ENCODE results near the gene KRT3. TPM values are rescaled to one million over a fixed set of nuclear protein-coding genes. Genes with fewer than 3 reads are reported as not detected.

The KRT3 gene
- not detected for polyA plus RNA-seq (ENCODE audit: insufficient read length in 4 of 4)

DNA sequence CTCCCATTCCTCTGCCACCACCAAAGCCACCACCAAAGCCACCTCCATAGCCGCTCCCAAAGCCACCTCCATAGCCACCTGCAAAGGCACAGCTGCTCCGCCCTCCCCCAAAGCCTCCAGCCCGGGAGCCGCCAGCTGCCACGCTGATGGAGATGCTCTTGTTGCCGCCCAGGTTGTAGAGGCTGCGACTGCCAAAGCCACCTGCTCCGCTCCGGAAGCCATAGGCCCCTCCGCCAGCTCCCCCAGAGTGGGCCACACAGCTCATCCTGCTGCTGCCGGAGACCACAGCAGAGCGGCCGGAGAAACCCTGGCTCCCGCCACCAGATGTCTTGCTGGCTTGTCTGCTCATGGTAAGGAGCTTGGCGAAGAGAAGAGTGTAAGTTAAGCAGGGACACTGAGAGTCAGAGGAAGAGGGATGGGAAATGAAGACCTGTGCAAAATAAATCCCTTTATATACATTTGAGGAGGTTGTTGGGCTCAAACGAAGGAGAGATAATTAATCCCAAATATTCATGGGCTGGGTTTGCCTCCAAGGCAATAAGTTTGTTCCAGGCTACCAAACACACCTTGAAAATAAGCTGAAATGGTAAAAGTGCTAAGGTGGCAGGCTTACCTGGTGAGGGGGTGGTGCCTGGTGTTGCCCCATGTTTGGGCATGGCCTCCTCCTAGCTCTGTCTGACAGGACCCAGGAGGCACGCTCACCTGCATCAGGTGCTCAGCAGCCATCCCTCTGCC is at the start of gene KRT3:
TSS of gene KRT3 (minus strand) at position 424 of the 735 bp plus-strand sequence. CDS start at position 349, 75 bp downstream.
- DNase-seq (ENCODE audit: low read depth in 4 of 4, low spot score in 2 of 4), result no peak

DNA sequence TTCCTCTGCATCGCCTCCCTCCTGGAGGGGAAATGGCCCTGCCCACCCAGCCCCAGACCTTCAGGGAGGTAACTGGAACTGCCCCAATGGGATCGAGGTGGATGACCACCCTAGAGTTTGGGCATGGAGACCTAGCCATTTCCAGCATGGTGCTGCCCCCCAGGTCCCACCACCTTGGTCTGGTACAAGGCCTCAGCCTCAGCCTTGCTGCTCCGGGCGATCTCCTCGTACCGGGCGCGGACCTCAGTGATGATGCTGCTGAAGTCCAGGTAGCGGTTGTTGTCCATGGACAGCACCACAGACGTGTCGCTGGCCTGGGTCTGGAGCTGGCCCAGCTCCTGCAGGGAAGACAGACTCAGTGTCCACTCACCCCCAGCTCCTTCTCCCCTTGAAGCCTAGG is 48.5 kb upstream of the KRT3 start:
- DNase-seq (ENCODE audit: low read depth in 4 of 4, low spot score in 2 of 4), result no peak

DNA sequence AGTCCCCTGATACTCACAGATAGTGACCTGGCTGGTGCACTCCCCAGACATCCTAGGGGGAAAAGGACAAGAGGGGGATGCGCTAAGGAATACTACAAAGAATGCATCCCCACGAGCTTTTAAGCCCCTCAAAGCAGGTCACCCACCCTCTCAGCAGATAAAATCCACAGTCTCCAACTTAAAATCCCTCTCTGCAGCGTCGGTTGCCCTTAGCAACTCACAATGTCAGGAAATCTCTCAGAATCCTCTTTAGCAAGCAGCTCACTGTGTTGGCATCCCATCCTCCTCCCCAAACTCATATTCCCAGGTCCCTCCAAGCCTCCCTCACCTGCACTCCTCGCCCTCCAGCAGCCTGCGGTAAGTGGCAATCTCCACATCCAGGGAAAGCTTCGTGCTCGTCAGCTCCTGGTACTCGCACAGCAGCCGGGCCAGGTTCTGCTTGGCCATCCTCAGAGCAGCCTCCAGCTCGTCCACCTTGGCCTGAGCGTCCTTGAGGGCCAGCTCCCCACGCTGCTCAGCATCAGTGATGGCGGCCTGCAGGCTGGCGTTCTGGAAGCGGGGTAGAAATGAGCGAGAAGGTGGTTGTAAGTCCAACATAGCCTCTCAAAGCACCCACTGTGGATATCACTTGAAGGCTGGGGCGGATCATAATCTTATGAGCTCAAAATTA is 43.7 kb upstream of the KRT3 start:
- DNase-seq (ENCODE audit: low read depth in 4 of 4, low spot score in 2 of 4), result no peak

DNA sequence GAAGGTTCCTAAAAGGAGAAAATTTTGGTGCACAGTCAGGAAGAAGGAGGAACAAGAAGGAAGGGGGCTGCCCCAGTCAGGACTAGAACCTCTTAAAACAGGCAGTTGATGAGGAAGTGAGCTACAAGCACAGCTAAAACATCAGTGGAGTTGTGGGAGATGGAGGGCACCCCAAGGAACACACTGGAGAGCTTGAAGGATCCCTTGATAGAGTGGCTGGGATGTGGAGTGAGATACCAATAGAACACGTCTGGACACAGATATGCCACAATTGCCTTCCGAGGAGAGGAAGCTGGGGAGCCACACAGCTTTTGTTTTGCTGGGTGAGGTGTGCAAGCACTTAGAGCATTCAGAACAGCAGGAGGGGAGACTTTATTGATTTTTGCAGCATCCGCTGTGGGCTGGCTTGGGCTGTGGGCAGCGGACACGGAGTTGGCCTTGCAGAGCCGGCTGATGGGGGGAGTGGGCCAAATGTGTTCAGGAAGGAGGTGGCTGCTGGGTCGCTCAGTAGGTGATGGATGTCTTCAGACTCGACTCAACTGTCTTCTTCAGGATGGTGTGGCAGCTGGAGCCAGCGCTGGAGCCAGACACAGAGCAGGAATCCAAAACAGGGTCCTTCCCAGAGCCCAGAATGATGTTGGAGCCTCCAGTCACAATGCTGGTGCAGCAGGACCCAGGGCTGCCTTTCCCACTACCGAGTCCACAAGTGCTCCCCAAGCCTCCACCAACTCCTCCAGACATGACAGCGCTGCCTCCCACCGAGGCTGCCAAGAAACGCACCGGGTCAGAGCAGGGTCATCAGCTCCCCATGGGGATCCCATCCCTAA is 42.9 kb upstream of the KRT3 start:
- DNase-seq (ENCODE audit: low read depth in 4 of 4, low spot score in 2 of 4), result no peak

DNA sequence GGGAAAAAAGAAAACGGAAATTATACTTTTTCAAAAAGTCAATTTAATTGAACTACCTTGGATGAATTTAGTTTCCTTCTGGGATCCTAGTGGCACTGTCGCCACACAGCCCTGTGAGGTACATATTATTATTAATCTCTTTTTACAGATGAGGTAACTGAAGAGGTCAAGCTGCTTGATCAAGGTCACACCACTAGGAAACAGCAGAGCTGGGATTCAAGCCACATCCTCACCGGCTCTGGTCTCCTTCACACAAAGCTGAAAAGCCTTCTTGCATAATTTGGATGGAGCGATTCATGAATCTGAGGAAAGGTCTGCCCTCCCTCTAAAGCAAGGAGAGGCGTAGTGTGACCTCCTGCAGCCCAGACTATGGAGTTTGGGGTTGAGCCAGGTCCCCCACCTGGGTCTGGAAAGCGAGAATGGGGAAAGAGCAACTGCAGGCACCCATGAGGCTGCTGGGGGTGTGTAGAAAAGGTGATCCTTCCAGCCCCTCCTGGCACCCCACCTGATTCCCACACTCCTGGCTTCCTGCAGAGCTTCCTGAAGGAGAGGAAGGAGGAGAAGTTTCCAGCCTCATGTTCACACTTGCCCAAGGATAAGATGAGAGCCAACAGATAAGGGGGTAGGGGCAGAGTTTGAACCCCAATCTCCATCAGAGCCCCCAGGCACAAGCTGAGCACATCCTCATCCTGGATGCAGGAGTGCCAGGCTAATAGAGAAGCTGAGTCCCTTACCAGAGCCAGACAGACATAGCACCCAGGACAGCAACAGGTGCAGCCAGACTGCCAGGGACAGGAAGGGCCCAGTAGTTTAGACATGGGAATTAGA is 42.1 kb upstream of the KRT3 start:
- no peak for DNase-seq (ENCODE audit: low read depth in 4 of 4, low spot score in 2 of 4)

GRCh38 chr12:52837413-52837741 is 41.5 kb upstream of the KRT3 start:
- no peak for DNase-seq (ENCODE audit: low read depth in 4 of 4, low spot score in 2 of 4)

- DNase-seq (ENCODE audit: low read depth in 4 of 4, low spot score in 2 of 4), result no peak
These were observed 40.8 kb upstream of the KRT3 start for GRCh38 chr12:52836491-52837412.

DNA sequence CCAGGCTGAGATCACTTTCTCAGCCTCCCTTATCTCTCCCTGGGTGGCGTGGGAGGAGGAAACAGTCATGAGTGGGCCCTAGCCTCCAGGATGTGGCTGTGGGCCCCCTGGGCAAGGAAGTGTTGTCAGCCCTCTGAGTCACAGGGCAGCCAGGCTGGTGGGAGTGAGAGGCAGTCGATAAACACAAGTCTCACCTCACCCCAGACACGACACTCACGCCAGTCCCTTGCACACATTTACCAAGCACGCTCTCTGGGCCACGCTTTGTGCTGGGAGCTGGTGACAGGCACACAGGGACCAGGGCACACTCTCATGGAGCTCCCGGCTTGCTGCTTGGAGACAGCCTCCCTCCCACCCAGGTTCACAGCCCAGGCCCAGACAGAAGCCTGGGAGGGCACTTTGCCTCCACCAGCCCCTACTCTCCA is 40.1 kb upstream of the KRT3 start:
- no peak for DNase-seq (ENCODE audit: low read depth in 4 of 4, low spot score in 2 of 4)

GRCh38 chr12:52835271-52836041 is 39.5 kb upstream of the KRT3 start:
- no peak for DNase-seq (ENCODE audit: low read depth in 4 of 4, low spot score in 2 of 4)

- no peak for DNase-seq (ENCODE audit: low read depth in 4 of 4, low spot score in 2 of 4)
These were observed 38.7 kb upstream of the KRT3 start for GRCh38 chr12:52834727-52835001.

DNA sequence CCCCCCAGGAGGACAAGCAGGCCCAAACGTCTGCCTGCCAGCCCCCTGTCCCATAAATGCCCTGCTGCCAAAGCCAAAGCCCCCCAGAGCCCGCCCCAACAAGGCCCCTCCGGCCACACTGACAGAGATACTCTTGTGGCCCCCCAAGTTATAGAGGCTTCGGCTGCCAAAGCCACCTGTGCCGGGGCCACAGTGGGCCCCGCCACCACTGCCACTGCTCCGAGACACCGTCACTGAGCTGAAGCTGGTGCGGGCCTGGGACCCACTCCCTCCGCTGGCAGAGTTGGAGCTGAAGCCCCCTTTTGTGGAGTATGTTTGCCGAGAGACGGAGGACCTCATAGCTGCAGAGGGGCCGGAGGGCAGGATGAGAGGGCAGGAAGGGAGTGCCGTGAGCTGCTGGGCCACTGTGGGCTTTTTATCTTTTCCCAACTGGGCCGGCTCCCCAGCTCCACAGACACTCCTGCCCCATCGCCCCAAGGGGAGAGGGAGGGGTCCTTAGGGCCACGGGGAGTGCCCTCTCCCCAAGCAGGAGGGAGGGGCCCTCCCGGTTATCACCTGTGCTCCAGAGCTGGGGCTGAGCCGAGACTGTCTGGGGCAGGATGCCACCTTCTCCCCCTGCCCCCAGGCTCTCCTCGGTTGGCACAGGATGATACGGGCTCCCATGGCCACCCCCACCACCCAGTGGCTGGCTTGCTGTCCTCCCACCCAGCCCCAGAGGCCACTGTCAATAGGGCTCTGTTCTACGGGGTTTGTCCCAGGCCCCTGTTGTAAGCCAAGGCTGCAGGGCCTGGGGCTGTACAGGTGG is 38.2 kb upstream of the KRT3 start, which contains the start of gene KRT79:
TSS of gene KRT79 (minus strand) at position 390 of the 805 bp plus-strand sequence. CDS start at position 339, 51 bp downstream.
- DNase-seq (ENCODE audit: low read depth in 4 of 4, low spot score in 2 of 4), result no peak

DNA sequence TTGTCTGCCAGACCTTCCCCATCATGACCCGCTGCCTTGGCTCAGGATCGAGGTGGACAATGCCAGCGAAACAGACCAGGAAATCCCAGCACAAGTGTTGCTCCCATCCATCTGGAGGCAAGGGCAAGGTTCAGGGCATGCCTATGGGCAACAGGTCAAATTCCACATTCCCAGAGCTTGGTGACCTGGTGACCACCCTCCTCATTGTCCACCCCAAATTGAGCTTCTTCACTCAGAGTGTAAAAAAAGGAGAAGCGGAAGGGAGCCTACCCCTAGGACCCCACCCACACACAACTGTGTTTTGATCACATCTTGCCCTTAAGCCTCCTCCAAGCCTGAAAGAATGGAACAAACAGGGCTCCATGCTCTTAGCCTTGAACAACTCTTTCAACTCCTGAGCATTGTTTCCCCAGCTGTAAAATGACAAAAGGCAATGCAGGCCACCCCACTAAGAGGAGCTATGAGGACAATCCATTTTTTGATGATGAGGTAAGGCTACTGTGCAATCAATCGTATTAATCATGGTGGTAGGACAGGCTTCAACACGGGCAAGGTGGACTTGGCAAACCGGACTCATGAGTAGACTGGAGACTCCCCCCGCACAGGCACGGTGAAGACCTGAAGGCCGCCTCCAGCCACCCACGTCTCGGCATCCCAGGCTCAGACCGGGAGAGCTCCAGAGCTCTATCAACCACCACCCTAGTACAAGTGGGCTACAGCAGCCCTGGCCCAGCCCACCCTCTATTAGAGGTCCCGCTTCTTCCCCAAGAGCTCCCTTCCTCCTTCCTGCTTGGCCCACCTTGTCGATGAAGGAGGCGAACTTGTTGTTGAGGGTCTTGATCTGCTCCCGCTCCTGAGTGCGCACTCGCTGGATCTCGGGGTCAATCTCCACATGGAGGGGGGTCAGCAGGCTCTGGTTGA is 37.3 kb upstream of the KRT3 start:
- DNase-seq (ENCODE audit: low read depth in 4 of 4, low spot score in 2 of 4), result no peak

- DNase-seq (ENCODE audit: low read depth in 4 of 4, low spot score in 2 of 4), result no peak
These were observed 36.5 kb upstream of the KRT3 start for GRCh38 chr12:52832451-52832850.

DNA sequence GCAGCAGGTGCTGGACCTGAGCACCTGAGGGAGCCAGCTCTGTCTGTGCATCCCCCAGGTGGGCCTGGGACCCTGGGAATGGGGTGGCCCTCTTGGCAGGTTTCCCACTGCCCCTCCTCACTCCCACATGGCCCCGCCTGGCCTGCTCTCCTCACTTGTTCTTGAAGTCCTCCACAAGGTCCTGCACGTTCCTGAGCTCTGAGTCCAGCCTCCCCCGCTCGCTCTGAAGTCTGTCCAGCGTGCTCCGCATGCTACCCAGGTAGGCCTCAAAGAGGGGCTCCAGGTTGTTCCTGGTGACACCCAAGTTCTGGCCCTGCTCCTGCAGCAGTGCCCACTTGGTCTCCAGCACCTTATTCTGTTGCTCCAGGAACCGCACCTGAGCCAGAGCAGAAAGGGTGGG is 35.3 kb upstream of the KRT3 start:
- no peak for DNase-seq (ENCODE audit: low read depth in 4 of 4, low spot score in 2 of 4)

- no peak for DNase-seq (ENCODE audit: low read depth in 4 of 4, low spot score in 2 of 4)
These were observed 34.3 kb upstream of the KRT3 start for GRCh38 chr12:52829986-52830770.

- DNase-seq (ENCODE audit: low read depth in 4 of 4, low spot score in 2 of 4), result no peak
These were observed 32.7 kb upstream of the KRT3 start for GRCh38 chr12:52828591-52829021.
